ENCODE data around the gene GPR61.

Gene GPR61

GRCh38 chr1:109565241-109565640 is 25.6 kb downstream of the GPR61 start:
- no peak for DNase-seq (ENCODE audit: low read depth in 1 of 2, low spot score in 1 of 2)

GRCh38 chr1:109566982-109567381 is 27.3 kb downstream of the GPR61 start:
- no peak for DNase-seq (ENCODE audit: low read depth in 1 of 2, low spot score in 1 of 2)

GRCh38 chr1:109567877-109568672 is 28.4 kb downstream of the GPR61 start:
- DNase-seq (ENCODE audit: low read depth in 1 of 2, low spot score in 1 of 2): no peak

GRCh38 chr1:109569323-109569722 is 29.7 kb downstream of the GPR61 start:
- no peak for DNase-seq (ENCODE audit: low read depth in 1 of 2, low spot score in 1 of 2)

- DNase-seq (ENCODE audit: low read depth in 1 of 2, low spot score in 1 of 2): no peak
These were observed 30.7 kb downstream of the GPR61 start for GRCh38 chr1:109570414-109570813.

- no peak for DNase-seq (ENCODE audit: low read depth in 1 of 2, low spot score in 1 of 2)
These were observed 34.1 kb downstream of the GPR61 start for GRCh38 chr1:109573785-109574184.

GRCh38 chr1:109578947-109579443 is 39.3 kb downstream of the GPR61 start:
- DNase-seq (ENCODE audit: low read depth in 1 of 2, low spot score in 1 of 2): no peak

- no peak for DNase-seq (ENCODE audit: low read depth in 1 of 2, low spot score in 1 of 2)
These were observed 39.8 kb downstream of the GPR61 start for GRCh38 chr1:109579491-109579890.

GRCh38 chr1:109582021-109582420 is 42.3 kb downstream of the GPR61 start:
- DNase-seq (ENCODE audit: low read depth in 1 of 2, low spot score in 1 of 2): no peak

GRCh38 chr1:109584766-109585165 is 45.1 kb downstream of the GPR61 start:
- no peak for DNase-seq (ENCODE audit: low read depth in 1 of 2, low spot score in 1 of 2)

GRCh38 chr1:109586055-109586454 is 46.4 kb downstream of the GPR61 start:
- DNase-seq (ENCODE audit: low read depth in 1 of 2, low spot score in 1 of 2): no peak

GRCh38 chr1:109589177-109589576 is 49.5 kb downstream of the GPR61 start:
- DNase-seq (ENCODE audit: low read depth in 1 of 2, low spot score in 1 of 2): no peak

GRCh38 chr1:109589679-109590078 is 50.0 kb downstream of the GPR61 start:
- no peak for DNase-seq (ENCODE audit: low read depth in 1 of 2, low spot score in 1 of 2)

- no peak for DNase-seq (ENCODE audit: low read depth in 1 of 2, low spot score in 1 of 2)
These were observed 53.2 kb downstream of the GPR61 start for GRCh38 chr1:109592916-109593315.

GRCh38 chr1:109595531-109595930 is 55.9 kb downstream of the GPR61 start:
- DNase-seq (ENCODE audit: low read depth in 1 of 2, low spot score in 1 of 2): no peak
